Left lung (tissue), 10 donors: ENCODE data around the gene CCK. TPM values are rescaled to one million over a fixed set of nuclear protein-coding genes. Genes with fewer than 3 reads are reported as not detected.
A peak's percentile ranks its signal among the peaks of the same experiment; 100 is the strongest.

Experiments used
- ATAC-seq: fragments of 200-7000 bp; cut with Tn5 transposase; one replicate; pipeline ENCODE4 v1.9.1; 2020; ENCODE audit warnings: moderate library complexity
- DNase-seq, 4 donors: peaks; one replicate each; pipeline ENCODE4 v3.0.0-alpha.2; 2013 to 2020
- H3K27ac ChIP-seq, 2 donors: fragments of 200-600 bp; sonication (generic) in 1 of 2; one replicate each; pipeline versions ENCODE4 v1.5.0 to v1.8.0; 2020 to 2021
- H3K27me3 ChIP-seq, 2 donors: fragments of 200-600 bp; sonication (generic) in 1 of 2; one replicate each; pipeline versions ENCODE4 v1.5.0 to v1.8.0; 2020 to 2021
- H3K36me3 ChIP-seq, 2 donors: fragments of 200-600 bp; sonication (generic) in 1 of 2; one replicate each; pipeline versions ENCODE4 v1.5.0 to v1.8.0; 2020 to 2021
- H3K4me1 ChIP-seq, 2 donors: fragments of 200-600 bp; one replicate each; pipeline ENCODE4 v1.8.0; 2021
- H3K4me3 ChIP-seq, 2 donors: fragments of 200-600 bp; sonication (generic) in 1 of 2; one replicate each; pipeline versions ENCODE4 v1.5.0 to v1.8.0; 2020 to 2021; ENCODE audit warnings: mild to moderate bottlenecking in 1 of 2
- H3K9me3 ChIP-seq, 2 donors: fragments of 200-600 bp; sonication (generic) in 1 of 2; one replicate each; pipeline versions ENCODE4 v1.5.0 to v1.8.0; 2020 to 2021
- CTCF ChIP-seq, 2 donors: fragments of 200-600 bp; sonication (generic) in 1 of 2; IDR thresholded peaks; one replicate each; pipeline versions ENCODE4 v1.5.0 to v1.8.0; 2021; ENCODE audit warnings: antibody characterized with exemption in 2 of 2
- intact Hi-C, 2 donors: fragments of 100-400 bp; cut with DNase I; formaldehyde crosslinking; loops; one replicate each; pipeline versions ENCODE4 v1.11.2 to v1.14.2; 2022
- polyA plus RNA-seq, 6 donors: library from polyadenylated mRNA; unstranded; fragments of 120-200 nt; gene quantifications; one replicate each; pipeline ENCODE4 v1.2.1, GENCODE V29; 2013; ENCODE audit not compliant: insufficient read length in 6 of 6
- total RNA-seq, 2 donors: library from RNA; stranded (reverse); fragmentation: NEBNext Ultra II Directional; extraction: Animal tissue kit (Norgen Biotek cat#: 25700); gene quantifications; one replicate each; pipeline ENCODE4 v1.2.1, GENCODE V29; 2021
- donor health status: DM: no; HTN: yes; CAD: no.
- donor health status: DM: no; HTN: no; CAD: no.

Gene CCK
- total and polyA plus RNA-seq, 8 donors = 0.76 TPM; not detected in 7

- no peak for DNase-seq
- Histone ChIP-seq H3K27ac (no peak overlapping the region), H3K36me3 (peaks cover 0 to 54% of the 10 kb centered on the region in 2 donors)
These were observed 42.9 kb downstream of the CCK start for GRCh38 chr3:42222942-42223693.

GRCh38 chr3:42220436-42221121 lies 45.4 kb downstream of the CCK start:
- no peaks in the 10 kb centered on the region for H3K27me3 ChIP-seq
- H3K27ac ChIP-seq = no peak overlapping the region
- no peaks in the 10 kb centered on the region for H3K4me1 ChIP-seq
- H3K4me3 ChIP-seq = no peak overlapping the region
- intact Hi-C loops = no loop called here
- no peak for TF ChIP-seq CTCF (IDR thresholded peaks at IDR 0.05)
- ATAC-seq (no peak), DNase-seq (no peak)
- H3K36me3 ChIP-seq = peaks cover 0 to 64% of the 10 kb centered on the region in 2 donors
- no peaks in the 10 kb centered on the region for H3K9me3 ChIP-seq

More at GRCh38 chr3:42222942-42223693, 42.9 kb downstream of the CCK start:
- no peak for ATAC-seq
- intact Hi-C loops = no loop called here
- no peak for TF ChIP-seq CTCF (IDR thresholded peaks at IDR 0.05)
- Histone ChIP-seq H3K4me3 (no peak overlapping the region), H3K27me3 (no peaks in the 10 kb centered on the region), H3K9me3 (no peaks in the 10 kb centered on the region), H3K4me1 (no peaks in the 10 kb centered on the region)

- ATAC-seq (no peak), DNase-seq (no peak)
- Histone ChIP-seq H3K4me1 (no peaks in the 10 kb centered on the region), H3K36me3 (peaks cover 0 to 44% of the 10 kb centered on the region in 2 donors), H3K4me3 (no peak overlapping the region), H3K9me3 (no peaks in the 10 kb centered on the region), H3K27me3 (no peaks in the 10 kb centered on the region), H3K27ac (no peak overlapping the region)
- intact Hi-C loops = no loop called here
- no peak for TF ChIP-seq CTCF (IDR thresholded peaks at IDR 0.05)
These were observed 49.1 kb downstream of the CCK start for GRCh38 chr3:42216931-42217333.

GRCh38 chr3:42216302-42216701 lies 49.7 kb downstream of the CCK start:
- Histone ChIP-seq H3K27ac (no peak overlapping the region), H3K4me1 (no peaks in the 10 kb centered on the region), H3K4me3 (no peak overlapping the region), H3K9me3 (no peaks in the 10 kb centered on the region), H3K27me3 (no peaks in the 10 kb centered on the region), H3K36me3 (peaks cover 0 to 45% of the 10 kb centered on the region in 2 donors)
- DNase-seq = no peak
- no peak for TF ChIP-seq CTCF (IDR thresholded peaks at IDR 0.05)
- no peak for ATAC-seq
- intact Hi-C loops = no loop called here

- intact Hi-C loops = no loop called here
- Histone ChIP-seq H3K27me3 (no peaks in the 10 kb centered on the region), H3K9me3 (no peaks in the 10 kb centered on the region), H3K36me3 (peaks cover 0 to 47% of the 10 kb centered on the region in 2 donors), H3K27ac (no peak overlapping the region), H3K4me3 (no peak overlapping the region), H3K4me1 (no peaks in the 10 kb centered on the region)
- TF ChIP-seq CTCF (IDR thresholded peaks at IDR 0.05) = no peak
- DNase-seq (no peak), ATAC-seq (peak; percentile 27)
These were observed 51.3 kb downstream of the CCK start for GRCh38 chr3:42214565-42215283.
